ENCODE measurements around the gene PRXL2C.
"Not testable (repeated sequence)": the region's sequence is repeated elsewhere in the genome, so short reads cannot be mapped to it uniquely, and the experiment has no call there.

The PRXL2C gene

GRCh38 chr9:96636368-96636767 is 18.7 kb downstream of the PRXL2C start:
- Mint-ChIP-seq H3K36me3 (ENCODE audit: insufficient read depth) (peaks cover 20% of the 10 kb centered on the region), H3K4me1 (ENCODE audit: low read depth in 2 of 2) (no peaks in the 10 kb centered on the region), H3K9me3 (no peaks in the 10 kb centered on the region), H3K27ac (no peak overlapping the region), H3K4me3 (no peak overlapping the region), H3K27me3 (peaks cover 14 to 16% of the 10 kb centered on the region in 2 donors)
- ATAC-seq (replicated peaks): no peak
- no peak for DNase-seq

- not testable (repeated sequence) for ATAC-seq (replicated peaks); H3K9me3 Mint-ChIP-seq; H3K4me1 Mint-ChIP-seq (ENCODE audit: low read depth in 2 of 2); DNase-seq; H3K4me3 Mint-ChIP-seq; H3K27ac Mint-ChIP-seq; H3K36me3 Mint-ChIP-seq (ENCODE audit: insufficient read depth)
- peaks cover 26 to 29% of the 10 kb centered on the region in 2 donors for H3K27me3 Mint-ChIP-seq
Measured at GRCh38 chr9:96633579-96633978, 21.5 kb downstream of the PRXL2C start.

GRCh38 chr9:96626912-96627311 is 28.2 kb downstream of the PRXL2C start:
- no peaks in the 10 kb centered on the region for H3K36me3 Mint-ChIP-seq (ENCODE audit: insufficient read depth)
- no peaks in the 10 kb centered on the region for H3K9me3 Mint-ChIP-seq
- no peaks in the 10 kb centered on the region for H3K4me1 Mint-ChIP-seq (ENCODE audit: low read depth in 2 of 2)
- no peak overlapping the region for H3K27ac Mint-ChIP-seq
- ATAC-seq (replicated peaks) (no peak), DNase-seq (no peak)
- H3K4me3 Mint-ChIP-seq: no peak overlapping the region
- peaks cover 28 to 51% of the 10 kb centered on the region in 2 donors for H3K27me3 Mint-ChIP-seq

GRCh38 chr9:96621618-96622017 is 33.5 kb downstream of the PRXL2C start:
- Mint-ChIP-seq H3K27me3 (peaks cover 40 to 59% of the 10 kb centered on the region in 2 donors), H3K4me3 (no peak overlapping the region), H3K9me3 (no peaks in the 10 kb centered on the region), H3K27ac (no peak overlapping the region), H3K36me3 (ENCODE audit: insufficient read depth) (no peaks in the 10 kb centered on the region), H3K4me1 (ENCODE audit: low read depth in 2 of 2) (peaks cover 3 to 6% of the 10 kb centered on the region in 2 donors)
- no peak for ATAC-seq (replicated peaks)
- no peak for DNase-seq

GRCh38 chr9:96620832-96621269 is 34.3 kb downstream of the PRXL2C start:
- DNase-seq (no peak), ATAC-seq (replicated peaks) (no peak)
- no peaks in the 10 kb centered on the region for H3K9me3 Mint-ChIP-seq
- H3K4me3 Mint-ChIP-seq: no peak overlapping the region
- H3K4me1 Mint-ChIP-seq (ENCODE audit: low read depth in 2 of 2): peaks cover 3 to 6% of the 10 kb centered on the region in 2 donors
- peaks cover 48 to 59% of the 10 kb centered on the region in 2 donors for H3K27me3 Mint-ChIP-seq
- H3K27ac Mint-ChIP-seq: no peak overlapping the region
- H3K36me3 Mint-ChIP-seq (ENCODE audit: insufficient read depth): no peaks in the 10 kb centered on the region

GRCh38 chr9:96620181-96620514 is 35.0 kb downstream of the PRXL2C start:
- Mint-ChIP-seq H3K4me3 (peak overlapping the region; percentile 58 to 59), H3K9me3 (no peaks in the 10 kb centered on the region), H3K27me3 (peaks cover 55 to 60% of the 10 kb centered on the region in 2 donors), H3K36me3 (ENCODE audit: insufficient read depth) (no peaks in the 10 kb centered on the region), H3K4me1 (ENCODE audit: low read depth in 2 of 2) (peaks cover 3 to 6% of the 10 kb centered on the region in 2 donors), H3K27ac (peak overlapping the region in 1 of 2 donors; percentile 22)
- no peak for ATAC-seq (replicated peaks)
- no peak for DNase-seq

- H3K4me1 Mint-ChIP-seq (ENCODE audit: low read depth in 2 of 2): peaks cover 3 to 6% of the 10 kb centered on the region in 2 donors
- peak within 1 kb of the TSS; percentile 70 to 71 for H3K4me3 Mint-ChIP-seq
- no peaks in the 10 kb centered on the region for H3K36me3 Mint-ChIP-seq (ENCODE audit: insufficient read depth)
- peak; percentile 33 to 35 (median 35) for DNase-seq
- ATAC-seq (replicated peaks): peak; percentile 88
- no peaks in the 10 kb centered on the region for H3K9me3 Mint-ChIP-seq
- H3K27ac Mint-ChIP-seq: peak within 1 kb of the TSS in 1 of 2 donors; percentile 22
- H3K27me3 Mint-ChIP-seq: peaks cover 60 to 65% of the 10 kb centered on the region in 2 donors
Measured at GRCh38 chr9:96619491-96620180, 35.5 kb downstream of the PRXL2C start, which contains the start of gene CDC14B. TSS of gene CDC14B (minus strand) at chr9:96619843. CDS start at chr9:96619378, 465 bp downstream.

GRCh38 chr9:96619124-96619465 is 36.0 kb downstream of the PRXL2C start:
- H3K27me3 Mint-ChIP-seq: peaks cover 62 to 69% of the 10 kb centered on the region in 2 donors
- H3K27ac Mint-ChIP-seq: no peak overlapping the region
- no peak overlapping the region for H3K4me3 Mint-ChIP-seq
- peaks cover 3 to 6% of the 10 kb centered on the region in 2 donors for H3K4me1 Mint-ChIP-seq (ENCODE audit: low read depth in 2 of 2)
- ATAC-seq (replicated peaks): no peak
- no peak for DNase-seq
- no peaks in the 10 kb centered on the region for H3K9me3 Mint-ChIP-seq
- H3K36me3 Mint-ChIP-seq (ENCODE audit: insufficient read depth): no peaks in the 10 kb centered on the region

- Mint-ChIP-seq H3K27ac (no peak overlapping the region), H3K36me3 (ENCODE audit: insufficient read depth) (no peaks in the 10 kb centered on the region), H3K27me3 (peaks cover 63 to 72% of the 10 kb centered on the region in 2 donors), H3K4me3 (peak overlapping the region; percentile 70 to 71), H3K4me1 (ENCODE audit: low read depth in 2 of 2) (peaks cover 3 to 6% of the 10 kb centered on the region in 2 donors), H3K9me3 (no peaks in the 10 kb centered on the region)
- ATAC-seq (replicated peaks): no peak
- DNase-seq: no peak
Measured at GRCh38 chr9:96618209-96619123, 36.7 kb downstream of the PRXL2C start.

GRCh38 chr9:96617439-96618185 is 37.5 kb downstream of the PRXL2C start:
- ATAC-seq (replicated peaks) (no peak), DNase-seq (no peak)
- H3K9me3 Mint-ChIP-seq: no peaks in the 10 kb centered on the region
- no peaks in the 10 kb centered on the region for H3K36me3 Mint-ChIP-seq (ENCODE audit: insufficient read depth)
- peak overlapping the region; percentile 70 to 71 for H3K4me3 Mint-ChIP-seq
- peaks cover 3 to 6% of the 10 kb centered on the region in 2 donors for H3K4me1 Mint-ChIP-seq (ENCODE audit: low read depth in 2 of 2)
- H3K27ac Mint-ChIP-seq: no peak overlapping the region
- peaks cover 71 to 80% of the 10 kb centered on the region in 2 donors for H3K27me3 Mint-ChIP-seq

- no peaks in the 10 kb centered on the region for H3K9me3 Mint-ChIP-seq
- no peaks in the 10 kb centered on the region for H3K36me3 Mint-ChIP-seq (ENCODE audit: insufficient read depth)
- H3K27ac Mint-ChIP-seq: no peak overlapping the region
- H3K4me1 Mint-ChIP-seq (ENCODE audit: low read depth in 2 of 2): peaks cover 3 to 6% of the 10 kb centered on the region in 2 donors
- ATAC-seq (replicated peaks): no peak
- no peak overlapping the region for H3K4me3 Mint-ChIP-seq
- peaks cover 70 to 82% of the 10 kb centered on the region in 2 donors for H3K27me3 Mint-ChIP-seq
- no peak for DNase-seq
Measured at GRCh38 chr9:96616817-96617438, 38.2 kb downstream of the PRXL2C start.

- no peak overlapping the region for H3K27ac Mint-ChIP-seq
- H3K4me3 Mint-ChIP-seq: no peak overlapping the region
- DNase-seq (no peak), ATAC-seq (replicated peaks) (no peak)
- no peaks in the 10 kb centered on the region for H3K36me3 Mint-ChIP-seq (ENCODE audit: insufficient read depth)
- peaks cover 3 to 6% of the 10 kb centered on the region in 2 donors for H3K4me1 Mint-ChIP-seq (ENCODE audit: low read depth in 2 of 2)
- H3K9me3 Mint-ChIP-seq: no peaks in the 10 kb centered on the region
- peaks cover 69 to 82% of the 10 kb centered on the region in 2 donors for H3K27me3 Mint-ChIP-seq
Measured at GRCh38 chr9:96615411-96615810, 39.7 kb downstream of the PRXL2C start.

GRCh38 chr9:96614664-96615063 is 40.5 kb downstream of the PRXL2C start:
- not testable (repeated sequence) for DNase-seq; H3K4me1 Mint-ChIP-seq (ENCODE audit: low read depth in 2 of 2); ATAC-seq (replicated peaks); H3K9me3 Mint-ChIP-seq; H3K27ac Mint-ChIP-seq; H3K36me3 Mint-ChIP-seq (ENCODE audit: insufficient read depth); H3K4me3 Mint-ChIP-seq
- peaks cover 66 to 85% of the 10 kb centered on the region in 2 donors for H3K27me3 Mint-ChIP-seq

Measured in effector memory CD8-positive, alpha-beta T cell (primary cell).